ENCODE data around the gene CABP2. TPM values are rescaled to one million over a fixed set of nuclear protein-coding genes. Genes with fewer than 3 reads are reported as not detected.
"Not testable (repeated sequence)": the region's sequence is repeated elsewhere in the genome, so short reads cannot be mapped to it uniquely, and the experiment has no call there.

Gene CABP2
- total RNA-seq, 2 donors from 2014 or later, result not detected

- Mint-ChIP-seq H3K9me3 (no peaks in the 10 kb centered on the region), H3K27ac (no peak overlapping the region), H3K4me1 (no peaks in the 10 kb centered on the region), H3K27me3 (ENCODE audit: insufficient read depth) (peaks cover 25% of the 10 kb centered on the region), H3K4me3 (no peak overlapping the region), H3K36me3 (ENCODE audit: low read depth) (no peaks in the 10 kb centered on the region)
- H3K4me3 ChIP-seq (ENCODE audit: low read length), result no peak overlapping the region
- 84 to 89% methylated on average over 4 to 10 of the region's 10 CpGs for WGBS, 2 experiments (ENCODE audit: insufficient coverage in 1 of 2, insufficient read length in 1 of 2)
- no peaks in the 10 kb centered on the region for H3K4me1 ChIP-seq (ENCODE audit: control insufficient read depth, insufficient read depth, low read length)
- no peak for DNase-seq
- no peaks in the 10 kb centered on the region for H3K9me3 ChIP-seq (ENCODE audit: control insufficient read depth, low read length)
- peaks cover 15% of the 10 kb centered on the region for H3K27me3 ChIP-seq (ENCODE audit: control insufficient read depth, insufficient read depth, low read length, poor library complexity, severe bottlenecking)
- no peak overlapping the region for H3K27ac ChIP-seq (ENCODE audit: low read depth, low read length)
- no peak overlapping the region for H3K9ac ChIP-seq (ENCODE audit: extremely low read depth, low read length, poor library complexity, severe bottlenecking)
- no peak for TF ChIP-seq CTCF (conservative IDR thresholded peaks at IDR 0.05)
- no peaks in the 10 kb centered on the region for H3K36me3 ChIP-seq (ENCODE audit: control insufficient read depth, insufficient read depth, low read length)
Observed at GRCh38 chr11:67517784-67518552, 5.3 kb downstream of the CABP2 start.

DNA sequence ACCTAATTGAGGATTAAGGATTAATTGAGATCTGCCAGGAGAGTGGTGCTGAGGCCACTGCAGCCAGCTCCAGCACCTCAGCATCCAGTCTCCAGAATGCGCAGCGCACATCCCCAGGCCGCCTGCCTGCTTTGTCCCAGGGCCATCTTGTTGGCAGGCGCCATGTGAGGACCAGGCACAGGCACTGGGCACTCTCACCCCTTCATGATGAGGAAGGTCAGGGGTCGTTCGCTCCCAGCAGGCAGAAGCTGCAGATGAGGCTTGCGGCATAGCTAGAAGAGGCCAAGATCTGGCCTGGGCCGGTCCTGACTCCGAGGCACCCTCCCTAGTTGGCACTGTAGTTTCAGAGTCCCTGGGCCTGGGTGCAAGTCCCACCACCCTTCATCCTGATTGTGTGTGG is 6.4 kb downstream of the CABP2 start:
- 89 to 94% methylated on average over 8 to 9 of the region's 9 CpGs for whole genome bisulfite sequencing, 2 experiments (ENCODE audit: insufficient coverage in 1 of 2, insufficient read length in 1 of 2)
- H3K36me3 Mint-ChIP-seq (ENCODE audit: low read depth), result no peaks in the 10 kb centered on the region

GRCh38 chr11:67514116-67514515 is 9.1 kb downstream of the CABP2 start:
- DNase-seq, result no peak
- Histone ChIP-seq H3K4me1 (ENCODE audit: control insufficient read depth, insufficient read depth, low read length) (no peaks in the 10 kb centered on the region), H3K9me3 (ENCODE audit: control insufficient read depth, low read length) (no peaks in the 10 kb centered on the region), H3K27me3 (ENCODE audit: control insufficient read depth, insufficient read depth, low read length, poor library complexity, severe bottlenecking) (peaks cover 32% of the 10 kb centered on the region), H3K36me3 (ENCODE audit: control insufficient read depth, insufficient read depth, low read length) (no peaks in the 10 kb centered on the region), H3K9ac (ENCODE audit: extremely low read depth, low read length, poor library complexity, severe bottlenecking) (no peak overlapping the region), H3K4me3 (ENCODE audit: low read length) (no peak overlapping the region), H3K27ac (ENCODE audit: low read depth, low read length) (no peak overlapping the region)
- no peak overlapping the region for H3K27ac Mint-ChIP-seq
- H3K9me3 Mint-ChIP-seq, result no peaks in the 10 kb centered on the region
- WGBS, 2 experiments (ENCODE audit: insufficient coverage in 1 of 2, insufficient read length in 1 of 2), result 93 to 96% methylated on average over 7 of the region's 7 CpGs
- H3K27me3 Mint-ChIP-seq (ENCODE audit: insufficient read depth), result peaks cover 42% of the 10 kb centered on the region
- TF ChIP-seq CTCF (conservative IDR thresholded peaks at IDR 0.05), result no peak
- H3K4me3 Mint-ChIP-seq, result no peak overlapping the region
- no peaks in the 10 kb centered on the region for H3K36me3 Mint-ChIP-seq (ENCODE audit: low read depth)
- H3K4me1 Mint-ChIP-seq, result peaks cover 1% of the 10 kb centered on the region

More for the DNA sequence above, 6.4 kb downstream of the CABP2 start:
- H3K27ac Mint-ChIP-seq, result no peak overlapping the region
- peaks cover 30% of the 10 kb centered on the region for H3K27me3 Mint-ChIP-seq (ENCODE audit: insufficient read depth)
- no peaks in the 10 kb centered on the region for H3K36me3 ChIP-seq (ENCODE audit: control insufficient read depth, insufficient read depth, low read length)
- no peak overlapping the region for H3K4me3 ChIP-seq (ENCODE audit: low read length)
- no peak overlapping the region for H3K27ac ChIP-seq (ENCODE audit: low read depth, low read length)
- H3K9me3 Mint-ChIP-seq, result no peaks in the 10 kb centered on the region
- no peak overlapping the region for H3K4me3 Mint-ChIP-seq
- H3K4me1 Mint-ChIP-seq, result no peaks in the 10 kb centered on the region
- DNase-seq, result no peak
- H3K9ac ChIP-seq (ENCODE audit: extremely low read depth, low read length, poor library complexity, severe bottlenecking), result no peak overlapping the region
- peaks cover 16% of the 10 kb centered on the region for H3K27me3 ChIP-seq (ENCODE audit: control insufficient read depth, insufficient read depth, low read length, poor library complexity, severe bottlenecking)
- no peak for TF ChIP-seq CTCF (conservative IDR thresholded peaks at IDR 0.05)
- H3K9me3 ChIP-seq (ENCODE audit: control insufficient read depth, low read length), result no peaks in the 10 kb centered on the region
- H3K4me1 ChIP-seq (ENCODE audit: control insufficient read depth, insufficient read depth, low read length), result no peaks in the 10 kb centered on the region

DNA sequence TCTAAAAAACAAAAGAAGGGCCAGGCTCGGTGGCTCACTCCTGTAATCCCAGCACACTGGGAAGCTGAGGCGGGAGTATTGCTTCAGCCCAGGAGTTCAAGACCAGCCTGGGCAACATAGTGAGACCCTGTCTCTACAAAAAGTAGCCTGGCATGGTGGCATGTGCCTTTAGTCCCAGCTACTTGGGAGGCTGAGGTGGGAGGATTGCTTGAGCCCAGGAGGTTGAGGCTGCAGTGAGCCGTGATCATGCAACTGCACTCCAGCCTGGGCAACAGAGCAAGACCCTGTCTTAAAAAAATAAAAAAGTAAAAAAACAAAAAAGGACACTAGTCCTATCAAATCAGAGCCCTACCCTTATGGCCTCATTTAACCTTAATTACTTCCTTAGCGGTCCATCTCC is 11.7 kb downstream of the CABP2 start:
- not testable (repeated sequence) for H3K27ac Mint-ChIP-seq; H3K9me3 ChIP-seq (ENCODE audit: control insufficient read depth, low read length); H3K4me1 ChIP-seq (ENCODE audit: control insufficient read depth, insufficient read depth, low read length); DNase-seq; H3K9me3 Mint-ChIP-seq; H3K27ac ChIP-seq (ENCODE audit: low read depth, low read length); H3K4me3 ChIP-seq (ENCODE audit: low read length); H3K36me3 ChIP-seq (ENCODE audit: control insufficient read depth, insufficient read depth, low read length); H3K36me3 Mint-ChIP-seq (ENCODE audit: low read depth); H3K9ac ChIP-seq (ENCODE audit: extremely low read depth, low read length, poor library complexity, severe bottlenecking); H3K4me3 Mint-ChIP-seq
- Mint-ChIP-seq H3K4me1 (peaks cover 13% of the 10 kb centered on the region), H3K27me3 (ENCODE audit: insufficient read depth) (peaks cover 39% of the 10 kb centered on the region)
- WGBS, 2 experiments (ENCODE audit: insufficient coverage in 1 of 2, insufficient read length in 1 of 2), result 89 to 92% methylated on average over 3 to 4 of the region's 4 CpGs
- peaks cover 32% of the 10 kb centered on the region for H3K27me3 ChIP-seq (ENCODE audit: control insufficient read depth, insufficient read depth, low read length, poor library complexity, severe bottlenecking)

Measured in endodermal cell (in vitro differentiated cells).